ENCODE data around the gene SLC4A5. TPM values are rescaled to one million over a fixed set of nuclear protein-coding genes. Genes with fewer than 3 reads are reported as not detected.
"Not testable (repeated sequence)": the region's sequence is repeated elsewhere in the genome, so short reads cannot be mapped to it uniquely, and the experiment has no call there.

SLC4A5 gene
- total RNA-seq, 4 donors from 2014 or later: 18.3 to 94.5 (median 59.8) TPM

- no peak for DNase-seq
- Histone ChIP-seq H3K4me1 (no peaks in the 10 kb centered on the region), H3K4me3 (replicated peaks in 1 of 3) (no peak overlapping the region), H3K27me3 (no peaks in the 10 kb centered on the region), H3K9me3 (no peaks in the 10 kb centered on the region), H3K27ac (no peak overlapping the region), H3K36me3 (no peaks in the 10 kb centered on the region)
- WGBS, 2 donors: 61 to 68% methylated on average over 8 of the region's 8 CpGs
- TF ChIP-seq POLR2A (IDR thresholded peaks at IDR 0.05) (no peak), CTCF (IDR thresholded peaks at IDR 0.05) (no peak)
- intact Hi-C loops (cut with DNase I): no loop called here
Observed at GRCh38 chr2:74345272-74345943, 2.2 kb upstream of the SLC4A5 start.

- not testable (repeated sequence) for H3K4me1 ChIP-seq; DNase-seq; H3K9me3 ChIP-seq; H3K36me3 ChIP-seq; H3K27ac ChIP-seq; H3K4me3 ChIP-seq (replicated peaks in 1 of 3); H3K27me3 ChIP-seq
- intact Hi-C loops (cut with DNase I): loop anchor here (10.0 kb wide), 1 partner anchor 511 kb away; the partner anchor contains the start of gene STAMBP
- 81 to 82% methylated on average over 2 of the region's 2 CpGs for WGBS, 2 donors
Observed at GRCh38 chr2:74336227-74336626, 7.0 kb downstream of the SLC4A5 start.

DNA sequence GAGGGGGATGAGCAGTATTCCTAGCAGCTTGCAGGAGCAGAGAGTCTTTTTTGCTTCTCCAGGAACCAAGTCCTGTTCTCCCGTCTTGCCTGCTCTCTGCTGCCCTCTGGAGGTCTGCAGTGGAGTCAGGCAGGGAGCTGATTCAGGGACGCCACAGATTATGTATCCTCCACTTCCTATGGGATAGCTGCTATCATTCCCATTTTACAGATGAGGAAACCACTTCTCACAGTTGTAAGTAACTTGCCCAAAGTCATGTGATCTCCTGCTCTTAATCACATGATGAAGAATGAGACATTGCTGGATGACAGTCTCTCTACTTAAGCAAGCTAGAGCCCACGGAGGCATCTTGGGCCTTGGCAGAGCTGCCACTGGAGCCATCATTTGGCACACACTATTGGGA, 8.3 kb downstream of the SLC4A5 start:
- DNase-seq: peak; percentile 81 to 88
- intact Hi-C loops (cut with DNase I): loop anchor here (2.0 to 10.0 kb wide), 2 partner anchors 84 to 510 kb away; partner anchors contain the start of gene STAMBP
- Histone ChIP-seq H3K27ac (no peak overlapping the region), H3K27me3 (no peaks in the 10 kb centered on the region), H3K36me3 (no peaks in the 10 kb centered on the region), H3K4me1 (peaks cover 0 to 8% of the 10 kb centered on the region in 2 donors), H3K4me3 (replicated peaks in 1 of 3) (no peak overlapping the region), H3K9me3 (no peaks in the 10 kb centered on the region)
- 33 to 36% methylated on average over 3 of the region's 3 CpGs for WGBS, 2 donors
- TF ChIP-seq CTCF (IDR thresholded peaks at IDR 0.05) (peak; percentile 82 to 96 (median 92)), POLR2A (IDR thresholded peaks at IDR 0.05) (no peak)

DNA sequence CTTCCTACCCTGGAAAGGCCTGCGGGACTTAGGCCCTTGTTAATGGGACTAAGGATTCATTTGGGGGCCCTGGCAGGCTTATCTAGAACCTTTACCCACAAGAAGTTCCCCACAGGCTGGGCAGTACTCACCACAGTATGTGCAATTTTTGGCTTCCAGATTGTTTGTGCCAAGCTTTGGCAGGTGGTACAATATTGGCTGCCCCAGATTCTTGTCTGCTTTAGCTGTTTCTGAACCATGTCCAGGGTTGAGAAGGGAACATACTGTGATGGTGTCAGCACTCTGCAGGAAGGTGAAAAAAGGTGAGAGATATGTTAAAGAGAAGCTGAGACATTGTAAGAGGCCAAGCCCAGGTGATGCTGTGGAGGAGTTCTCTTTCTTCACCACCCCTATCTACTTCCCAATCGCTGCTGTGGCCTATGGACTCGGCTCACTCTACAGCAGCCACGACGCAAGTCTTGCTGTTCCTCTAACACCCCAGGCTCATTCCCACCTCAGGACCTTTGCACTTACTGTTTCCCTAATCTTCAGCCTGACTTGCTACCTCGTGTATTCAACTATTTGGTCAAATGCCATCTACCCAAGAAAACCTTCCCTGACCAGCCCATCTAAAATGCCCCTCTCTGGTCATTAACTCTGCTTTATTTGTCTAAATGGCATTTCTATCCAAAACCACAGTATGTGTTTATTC, 9.2 kb downstream of the SLC4A5 start:
- intact Hi-C loops (cut with DNase I): loop anchor here (2.0 to 10.0 kb wide), 2 partner anchors 83 to 509 kb away; partner anchors contain the start of gene STAMBP
- no peaks in the 10 kb centered on the region for H3K27me3 ChIP-seq
- TF ChIP-seq POLR2A (IDR thresholded peaks at IDR 0.05) (no peak), CTCF (IDR thresholded peaks at IDR 0.05) (no peak)

DNA sequence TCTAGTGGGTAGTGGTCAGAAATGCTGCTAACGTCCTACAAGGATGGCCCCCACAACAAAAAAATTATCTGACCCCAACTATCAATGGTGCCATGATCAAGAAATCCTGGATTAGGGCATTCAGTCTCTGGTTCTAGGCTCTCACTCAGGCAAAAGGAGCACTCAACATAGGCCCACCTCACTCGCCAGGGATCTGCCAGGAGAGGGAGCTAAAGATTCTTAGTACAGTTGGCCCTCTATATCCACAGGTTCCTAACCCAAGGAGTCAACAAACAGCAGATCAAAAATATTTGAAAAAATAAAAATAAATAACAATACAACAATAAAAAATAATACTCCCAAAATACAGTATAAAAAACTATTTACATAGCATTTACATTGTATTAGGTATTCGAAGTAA, 10.0 kb downstream of the SLC4A5 start:
- Histone ChIP-seq H3K27me3 (no peaks in the 10 kb centered on the region), H3K36me3 (no peaks in the 10 kb centered on the region), H3K27ac (no peak overlapping the region), H3K4me3 (replicated peaks in 1 of 3) (no peak overlapping the region), H3K9me3 (no peaks in the 10 kb centered on the region), H3K4me1 (peaks cover 9 to 17% of the 10 kb centered on the region in 2 donors)
- 74 to 76% methylated on average over 3 of the region's 3 CpGs for WGBS, 2 donors
- DNase-seq: no peak
- intact Hi-C loops (cut with DNase I): loop anchor here (10.0 kb wide), 1 partner anchor 508 kb away; the partner anchor contains the start of gene STAMBP
- peak in 1 of 6 experiments; percentile 1 for TF ChIP-seq CTCF (IDR thresholded peaks at IDR 0.05)
- TF ChIP-seq POLR2A (IDR thresholded peaks at IDR 0.05): no peak

More for the DNA sequence above, 9.2 kb downstream of the SLC4A5 start:
- Histone ChIP-seq H3K27ac (no peak overlapping the region), H3K36me3 (no peaks in the 10 kb centered on the region), H3K4me3 (replicated peaks in 1 of 3) (no peak overlapping the region), H3K9me3 (no peaks in the 10 kb centered on the region), H3K4me1 (peaks cover under 1 to 8% of the 10 kb centered on the region in 2 donors)
- WGBS, 2 donors: 89 to 96% methylated on average over 6 of the region's 6 CpGs
- DNase-seq: peak in 1 of 2 donors; percentile 26

Measured in thyroid gland (tissue), 4 donors.